Right forelimb (tissue), 1 donor: ENCODE data around the gene P4HB.
A peak's percentile ranks its signal among the peaks of the same experiment; 100 is the strongest.

Experiments
- DNase-seq: peaks from one replicate; pipeline ENCODE4 v3.0.0-alpha.2; 2018

Gene P4HB

GRCh38 chr17:81867170-81867990 lies 7.0 kb upstream of the P4HB start:
- DNase-seq: peak; percentile 61

GRCh38 chr17:81866440-81867169 lies 6.3 kb upstream of the P4HB start:
- DNase-seq: peak; percentile 64

- DNase-seq: peak; percentile 57
These were observed 5.6 kb upstream of the P4HB start for GRCh38 chr17:81865733-81866439.

- DNase-seq: peak; percentile 42
These were observed 5.0 kb upstream of the P4HB start for GRCh38 chr17:81865358-81865732.

GRCh38 chr17:81863833-81864768 lies 3.8 kb upstream of the P4HB start:
- DNase-seq: no peak

GRCh38 chr17:81863123-81863675 lies 2.9 kb upstream of the P4HB start:
- no peak for DNase-seq

- peak; percentile 100 for DNase-seq
These were observed 627 bp upstream of the P4HB start for GRCh38 chr17:81860756-81861568.

GRCh38 chr17:81858967-81859905 lies 1.1 kb downstream of the P4HB start:
- DNase-seq: peak; percentile 38

GRCh38 chr17:81858170-81858966 lies 2.0 kb downstream of the P4HB start:
- DNase-seq: peak; percentile 13

- DNase-seq: no peak
These were observed 5.2 kb downstream of the P4HB start for GRCh38 chr17:81854974-81855774.

- DNase-seq: no peak
These were observed 8.1 kb downstream of the P4HB start for GRCh38 chr17:81852237-81852636.

- DNase-seq: no peak
These were observed 8.9 kb downstream of the P4HB start for GRCh38 chr17:81851423-81851822.

- no peak for DNase-seq
These were observed 10.9 kb downstream of the P4HB start for GRCh38 chr17:81849457-81849856.

- no peak for DNase-seq
These were observed 13.3 kb downstream of the P4HB start for GRCh38 chr17:81846743-81847689.

GRCh38 chr17:81845881-81846742 lies 14.2 kb downstream of the P4HB start:
- DNase-seq: no peak

- DNase-seq: no peak
These were observed 15.0 kb downstream of the P4HB start for GRCh38 chr17:81845361-81845760.
